SK-N-SH treated with all-trans-retinoic acid at 6 μM for 48 hours (cell line): Measurements from ENCODE around the gene SNX18.

ENCODE experiments used
- ATAC-seq: fragments of 200-7000 bp; cut with Tn5 transposase; 3 replicates; pipeline ENCODE4 v1.9.1; 2020; ENCODE audit warnings: mild to moderate bottlenecking, moderate library complexity
- ARNTL ChIP-seq: fragments of 450-650 bp; formaldehyde crosslinking; IDR thresholded peaks from 2 replicates; pipeline ENCODE4 v1.5.0; 2020; ENCODE audit warnings: low read depth, mild to moderate bottlenecking, moderate library complexity, borderline replicate concordance
- BACH2 ChIP-seq: fragments of 250-450 bp; sonication (Bioruptor Pico); IDR thresholded peaks from 2 replicates; pipeline ENCODE4 v1.9.0; 2021; ENCODE audit warnings: mild to moderate bottlenecking, borderline replicate concordance
- CSDC2 ChIP-seq: fragments of 250-450 bp; sonication (Bioruptor Pico); IDR thresholded peaks from 2 replicates; pipeline ENCODE4 v1.5.0; 2020; ENCODE audit warnings: mild to moderate bottlenecking, moderate library complexity
- ESRRG ChIP-seq: fragments of 250-450 bp; sonication (Bioruptor Pico); IDR thresholded peaks from 2 replicates; pipeline ENCODE4 v1.6.1; 2021; ENCODE audit warnings: mild to moderate bottlenecking
- GLIS3 ChIP-seq: fragments of 250-450 bp; sonication (Bioruptor Pico); IDR thresholded peaks from 2 replicates; pipeline ENCODE4 v1.5.0; 2020; ENCODE audit warnings: mild to moderate bottlenecking, moderate library complexity
- ISL1 ChIP-seq: fragments of 250-450 bp; sonication (Bioruptor Pico); IDR thresholded peaks from 2 replicates; pipeline ENCODE4 v2.1.2; 2022; ENCODE audit warnings: mild to moderate bottlenecking, moderate library complexity
- OSR1 ChIP-seq: fragments of 250-450 bp; sonication (Bioruptor Pico); IDR thresholded peaks from 2 replicates; pipeline ENCODE4 v1.8.0; 2022; ENCODE audit warnings: moderate library complexity, mild to moderate bottlenecking, inconsistent platforms
- PPARA ChIP-seq: fragments of 250-450 bp; sonication (Bioruptor Pico); IDR thresholded peaks from 2 replicates; pipeline ENCODE4 v1.5.0; 2020; ENCODE audit warnings: mild to moderate bottlenecking, borderline replicate concordance
- RARB ChIP-seq: fragments of 250-450 bp; sonication (Bioruptor Pico); IDR thresholded peaks from 2 replicates; pipeline ENCODE4 v1.8.0; 2021; ENCODE audit warnings: mild to moderate bottlenecking, moderate library complexity
- SNAI2 ChIP-seq: fragments of 250-450 bp; sonication (Bioruptor Pico); IDR thresholded peaks from 2 replicates; pipeline ENCODE4 v1.5.0; 2020; ENCODE audit warnings: mild to moderate bottlenecking, moderate library complexity
- TCF4 ChIP-seq: fragments of 250-450 bp; sonication (Bioruptor Pico); IDR thresholded peaks from 2 replicates; pipeline ENCODE4 v1.8.0; 2021; ENCODE audit warnings: mild to moderate bottlenecking, moderate library complexity, borderline replicate concordance
- TOX ChIP-seq: fragments of 250-450 bp; sonication (Bioruptor Pico); IDR thresholded peaks from 2 replicates; pipeline ENCODE4 v1.8.0; 2021; ENCODE audit warnings: mild to moderate bottlenecking, moderate library complexity, borderline replicate concordance
- ZC3H10 ChIP-seq: fragments of 250-450 bp; sonication (Bioruptor Pico); IDR thresholded peaks from 2 replicates; pipeline ENCODE4 v1.5.1; 2021; ENCODE audit warnings: mild to moderate bottlenecking, moderate library complexity
- ZFP3 ChIP-seq: fragments of 250-450 bp; sonication (Bioruptor Pico); IDR thresholded peaks from 2 replicates; pipeline ENCODE4 v1.5.0; 2020; ENCODE audit warnings: mild to moderate bottlenecking, moderate library complexity
- ZFP30 ChIP-seq: fragments of 450-650 bp; formaldehyde crosslinking; IDR thresholded peaks from 2 replicates; pipeline ENCODE4 v1.5.0; 2022; ENCODE audit warnings: mild to moderate bottlenecking, moderate library complexity
- ZNF565 ChIP-seq: fragments of 450-650 bp; formaldehyde crosslinking; conservative IDR thresholded peaks from 2 replicates; pipeline ENCODE4 v1.5.0; 2020; ENCODE audit warnings: low read depth, mild to moderate bottlenecking, moderate library complexity
- ZNF70 ChIP-seq: fragments of 450-650 bp; formaldehyde crosslinking; IDR thresholded peaks from 2 replicates; pipeline ENCODE4 v1.5.0; 2020; ENCODE audit warnings: mild to moderate bottlenecking, moderate library complexity
- ZNF8 ChIP-seq: fragments of 450-650 bp; formaldehyde crosslinking; IDR thresholded peaks from 2 replicates; pipeline ENCODE4 v1.5.0; 2020; ENCODE audit warnings: mild to moderate bottlenecking, moderate library complexity
- TF ChIP-seq, protein P1 (sequence below): fragments of 250-450 bp; sonication (Bioruptor Pico); IDR thresholded peaks from 2 replicates; pipeline ENCODE4 v1.5.0; 2020; ENCODE audit warnings: mild to moderate bottlenecking, moderate library complexity
- TF ChIP-seq, protein P2 (sequence below): fragments of 250-450 bp; sonication (Bioruptor Pico); IDR thresholded peaks from 2 replicates; pipeline ENCODE4 v1.5.1; 2020; ENCODE audit warnings: low read depth, mild to moderate bottlenecking, moderate library complexity
- TF ChIP-seq, protein P3 (sequence below): fragments of 250-450 bp; sonication (Bioruptor Pico); IDR thresholded peaks from 2 replicates; pipeline ENCODE4 v1.8.0; 2021; ENCODE audit warnings: low read depth, mild to moderate bottlenecking, moderate library complexity, borderline replicate concordance
- TF ChIP-seq, protein P4 (sequence below): fragments of 250-450 bp; sonication (Bioruptor Pico); IDR thresholded peaks from 2 replicates; pipeline ENCODE4 v1.8.0; 2020; ENCODE audit warnings: mild to moderate bottlenecking, moderate library complexity, borderline replicate concordance

SNX18 gene

DNA sequence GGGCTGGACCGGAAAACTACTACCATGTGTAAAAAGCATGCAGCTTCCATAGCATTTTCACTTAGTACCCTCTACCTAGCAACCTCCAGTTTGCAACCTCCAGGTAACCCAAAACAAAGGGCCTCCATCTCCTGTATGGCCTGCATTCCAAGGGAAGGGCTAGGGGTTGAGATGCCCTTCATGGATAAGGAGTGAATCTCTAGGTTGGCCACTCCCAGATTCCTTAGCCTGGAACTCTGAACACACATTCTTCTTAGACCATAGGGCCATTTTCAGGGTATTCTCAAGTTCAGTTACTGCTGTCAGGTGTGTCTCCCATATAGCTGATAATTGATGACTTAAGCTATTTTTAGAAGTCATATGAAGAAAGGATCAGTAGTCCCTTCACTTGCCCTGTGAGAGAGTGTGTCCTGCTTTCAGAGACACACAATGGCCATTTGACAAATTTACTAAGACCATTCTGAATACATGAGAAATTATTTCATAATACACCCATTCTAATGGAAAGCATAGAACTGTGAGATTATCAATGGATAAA lies 39.5 kb upstream of the SNX18 start:
- TF ChIP-seq, protein P1, sequence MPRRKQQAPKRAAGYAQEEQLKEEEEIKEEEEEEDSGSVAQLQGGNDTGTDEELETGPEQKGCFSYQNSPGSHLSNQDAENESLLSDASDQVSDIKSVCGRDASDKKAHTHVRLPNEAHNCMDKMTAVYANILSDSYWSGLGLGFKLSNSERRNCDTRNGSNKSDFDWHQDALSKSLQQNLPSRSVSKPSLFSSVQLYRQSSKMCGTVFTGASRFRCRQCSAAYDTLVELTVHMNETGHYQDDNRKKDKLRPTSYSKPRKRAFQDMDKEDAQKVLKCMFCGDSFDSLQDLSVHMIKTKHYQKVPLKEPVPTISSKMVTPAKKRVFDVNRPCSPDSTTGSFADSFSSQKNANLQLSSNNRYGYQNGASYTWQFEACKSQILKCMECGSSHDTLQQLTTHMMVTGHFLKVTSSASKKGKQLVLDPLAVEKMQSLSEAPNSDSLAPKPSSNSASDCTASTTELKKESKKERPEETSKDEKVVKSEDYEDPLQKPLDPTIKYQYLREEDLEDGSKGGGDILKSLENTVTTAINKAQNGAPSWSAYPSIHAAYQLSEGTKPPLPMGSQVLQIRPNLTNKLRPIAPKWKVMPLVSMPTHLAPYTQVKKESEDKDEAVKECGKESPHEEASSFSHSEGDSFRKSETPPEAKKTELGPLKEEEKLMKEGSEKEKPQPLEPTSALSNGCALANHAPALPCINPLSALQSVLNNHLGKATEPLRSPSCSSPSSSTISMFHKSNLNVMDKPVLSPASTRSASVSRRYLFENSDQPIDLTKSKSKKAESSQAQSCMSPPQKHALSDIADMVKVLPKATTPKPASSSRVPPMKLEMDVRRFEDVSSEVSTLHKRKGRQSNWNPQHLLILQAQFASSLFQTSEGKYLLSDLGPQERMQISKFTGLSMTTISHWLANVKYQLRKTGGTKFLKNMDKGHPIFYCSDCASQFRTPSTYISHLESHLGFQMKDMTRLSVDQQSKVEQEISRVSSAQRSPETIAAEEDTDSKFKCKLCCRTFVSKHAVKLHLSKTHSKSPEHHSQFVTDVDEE = no peak
- TF ChIP-seq, protein P2, sequence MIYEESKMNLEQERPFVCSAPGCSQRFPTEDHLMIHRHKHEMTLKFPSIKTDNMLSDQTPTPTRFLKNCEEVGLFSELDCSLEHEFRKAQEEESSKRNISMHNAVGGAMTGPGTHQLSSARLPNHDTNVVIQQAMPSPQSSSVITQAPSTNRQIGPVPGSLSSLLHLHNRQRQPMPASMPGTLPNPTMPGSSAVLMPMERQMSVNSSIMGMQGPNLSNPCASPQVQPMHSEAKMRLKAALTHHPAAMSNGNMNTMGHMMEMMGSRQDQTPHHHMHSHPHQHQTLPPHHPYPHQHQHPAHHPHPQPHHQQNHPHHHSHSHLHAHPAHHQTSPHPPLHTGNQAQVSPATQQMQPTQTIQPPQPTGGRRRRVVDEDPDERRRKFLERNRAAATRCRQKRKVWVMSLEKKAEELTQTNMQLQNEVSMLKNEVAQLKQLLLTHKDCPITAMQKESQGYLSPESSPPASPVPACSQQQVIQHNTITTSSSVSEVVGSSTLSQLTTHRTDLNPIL (CRISPR knock-in tag) = no peak
- TF ChIP-seq TCF4 (CRISPR knock-in tag) = no peak
- TF ChIP-seq PPARA = no peak
- no peak for TF ChIP-seq ZFP3 (CRISPR knock-in tag)
- TF ChIP-seq TOX (CRISPR knock-in tag) = no peak
- TF ChIP-seq ESRRG (CRISPR knock-in tag) = no peak
- TF ChIP-seq, protein P3, sequence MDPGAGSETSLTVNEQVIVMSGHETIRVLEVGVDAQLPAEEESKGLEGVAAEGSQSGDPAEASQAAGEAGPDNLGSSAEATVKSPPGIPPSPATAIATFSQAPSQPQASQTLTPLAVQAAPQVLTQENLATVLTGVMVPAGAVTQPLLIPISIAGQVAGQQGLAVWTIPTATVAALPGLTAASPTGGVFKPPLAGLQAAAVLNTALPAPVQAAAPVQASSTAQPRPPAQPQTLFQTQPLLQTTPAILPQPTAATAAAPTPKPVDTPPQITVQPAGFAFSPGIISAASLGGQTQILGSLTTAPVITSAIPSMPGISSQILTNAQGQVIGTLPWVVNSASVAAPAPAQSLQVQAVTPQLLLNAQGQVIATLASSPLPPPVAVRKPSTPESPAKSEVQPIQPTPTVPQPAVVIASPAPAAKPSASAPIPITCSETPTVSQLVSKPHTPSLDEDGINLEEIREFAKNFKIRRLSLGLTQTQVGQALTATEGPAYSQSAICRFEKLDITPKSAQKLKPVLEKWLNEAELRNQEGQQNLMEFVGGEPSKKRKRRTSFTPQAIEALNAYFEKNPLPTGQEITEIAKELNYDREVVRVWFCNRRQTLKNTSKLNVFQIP (CRISPR knock-in tag) = no peak
- no peak for TF ChIP-seq RARB (CRISPR knock-in tag)
- TF ChIP-seq ISL1 (CRISPR knock-in tag) = no peak
- TF ChIP-seq ARNTL (CRISPR knock-in tag) = no peak
- TF ChIP-seq SNAI2 = no peak
- TF ChIP-seq ZNF8 = no peak
- TF ChIP-seq ZFP30 (CRISPR knock-in tag) = no peak
- TF ChIP-seq, protein P4, sequence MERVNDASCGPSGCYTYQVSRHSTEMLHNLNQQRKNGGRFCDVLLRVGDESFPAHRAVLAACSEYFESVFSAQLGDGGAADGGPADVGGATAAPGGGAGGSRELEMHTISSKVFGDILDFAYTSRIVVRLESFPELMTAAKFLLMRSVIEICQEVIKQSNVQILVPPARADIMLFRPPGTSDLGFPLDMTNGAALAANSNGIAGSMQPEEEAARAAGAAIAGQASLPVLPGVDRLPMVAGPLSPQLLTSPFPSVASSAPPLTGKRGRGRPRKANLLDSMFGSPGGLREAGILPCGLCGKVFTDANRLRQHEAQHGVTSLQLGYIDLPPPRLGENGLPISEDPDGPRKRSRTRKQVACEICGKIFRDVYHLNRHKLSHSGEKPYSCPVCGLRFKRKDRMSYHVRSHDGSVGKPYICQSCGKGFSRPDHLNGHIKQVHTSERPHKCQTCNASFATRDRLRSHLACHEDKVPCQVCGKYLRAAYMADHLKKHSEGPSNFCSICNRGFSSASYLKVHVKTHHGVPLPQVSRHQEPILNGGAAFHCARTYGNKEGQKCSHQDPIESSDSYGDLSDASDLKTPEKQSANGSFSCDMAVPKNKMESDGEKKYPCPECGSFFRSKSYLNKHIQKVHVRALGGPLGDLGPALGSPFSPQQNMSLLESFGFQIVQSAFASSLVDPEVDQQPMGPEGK (CRISPR knock-in tag) = no peak
- TF ChIP-seq ZNF70 = no peak
- no peak for TF ChIP-seq CSDC2 (CRISPR knock-in tag)
- ATAC-seq = no peak

DNA sequence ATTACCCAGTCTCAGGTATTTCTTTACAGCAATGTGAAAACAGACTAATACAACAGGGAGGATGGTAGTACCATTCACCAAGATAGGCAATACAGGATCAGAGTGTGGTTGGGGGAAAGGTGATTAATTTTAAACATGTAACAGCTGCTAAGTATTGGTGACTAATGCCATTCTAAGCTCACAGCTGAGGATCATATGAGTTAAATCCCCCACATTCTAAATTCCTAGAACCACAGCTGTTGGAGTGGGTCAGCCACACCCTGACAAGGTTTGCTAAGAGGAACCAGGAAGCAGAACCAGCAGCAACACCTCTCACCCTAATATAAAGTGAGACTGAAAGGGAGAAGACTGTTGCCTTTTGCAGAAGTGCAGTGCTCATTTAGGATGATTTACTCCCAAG lies 37.3 kb upstream of the SNX18 start:
- TF ChIP-seq ZNF70 (no peak), ZNF565 (no peak), CSDC2 (CRISPR knock-in tag) (no peak), ZFP30 (CRISPR knock-in tag) (no peak), ISL1 (CRISPR knock-in tag) (no peak), BACH2 (no peak), ARNTL (CRISPR knock-in tag) (no peak), GLIS3 (CRISPR knock-in tag) (no peak), TCF4 (CRISPR knock-in tag) (no peak), ZC3H10 (CRISPR knock-in tag) (no peak), TOX (CRISPR knock-in tag) (no peak), PPARA (no peak), ZNF8 (no peak), RARB (CRISPR knock-in tag) (no peak), SNAI2 (no peak), OSR1 (CRISPR knock-in tag) (no peak)
- TF ChIP-seq, protein P1 = no peak
- TF ChIP-seq, protein P4 (CRISPR knock-in tag) = no peak
- TF ChIP-seq, protein P2 (CRISPR knock-in tag) = no peak
- no peak for ATAC-seq
